ENCODE measurements around the gene SLC5A6.

SLC5A6 gene

DNA sequence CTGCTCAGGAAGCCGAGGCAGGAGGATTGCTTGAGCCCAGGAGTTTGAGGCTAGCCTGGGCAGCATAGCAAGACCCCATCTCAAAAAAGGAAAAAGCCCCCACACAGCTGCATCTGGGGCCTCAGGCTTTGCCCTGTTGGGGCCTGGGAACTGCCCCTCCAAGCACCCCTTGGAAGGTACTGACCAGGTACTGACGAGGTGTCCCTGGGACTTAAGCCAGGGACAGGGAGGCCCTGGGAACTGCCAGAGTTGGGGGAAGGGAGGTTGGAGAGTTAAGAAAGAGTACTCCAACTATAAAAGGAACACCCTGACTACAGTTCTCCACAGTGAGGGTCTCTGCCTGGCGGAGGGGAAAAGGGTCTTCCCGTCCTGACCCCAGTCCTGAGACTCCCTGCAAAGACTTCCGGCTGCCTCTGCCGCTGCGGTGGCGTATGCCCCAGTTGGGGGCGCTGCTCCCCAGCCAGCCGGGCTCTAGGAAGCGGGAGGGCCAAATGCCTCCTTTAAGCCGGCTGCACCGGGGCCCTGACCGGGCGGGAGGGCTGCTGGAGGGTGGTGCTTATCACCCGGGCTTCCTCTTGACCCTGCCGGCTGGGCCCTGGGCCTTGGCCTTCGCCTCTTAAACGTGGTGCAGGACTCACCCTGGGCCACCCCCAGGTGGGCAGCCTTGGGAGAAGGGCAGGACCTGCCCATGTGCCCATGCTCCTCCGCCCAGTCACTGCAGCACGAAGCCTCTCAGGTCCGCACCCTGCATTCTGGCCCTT lies 38.0 kb upstream of the SLC5A6 start:
- CTCF ChIA-PET = interaction anchor here (0.8 to 6.3 kb wide), 17 partner anchors 9 to 434 kb away, joined by 3 to 87 read pairs (median 5); partner anchors contain the start of gene TRIM54
- no peak overlapping the region for H3K27ac ChIP-seq (ENCODE audit: extremely low read depth, low read depth, low read length)
- TF ChIP-seq ZNF514 (tag by site-specific recombination; IDR thresholded peaks at IDR 0.05) = no peak
- TF ChIP-seq ZNF600 (tag by site-specific recombination; IDR thresholded peaks at IDR 0.05) = peak; percentile 87
- TF ChIP-seq, protein P1, sequence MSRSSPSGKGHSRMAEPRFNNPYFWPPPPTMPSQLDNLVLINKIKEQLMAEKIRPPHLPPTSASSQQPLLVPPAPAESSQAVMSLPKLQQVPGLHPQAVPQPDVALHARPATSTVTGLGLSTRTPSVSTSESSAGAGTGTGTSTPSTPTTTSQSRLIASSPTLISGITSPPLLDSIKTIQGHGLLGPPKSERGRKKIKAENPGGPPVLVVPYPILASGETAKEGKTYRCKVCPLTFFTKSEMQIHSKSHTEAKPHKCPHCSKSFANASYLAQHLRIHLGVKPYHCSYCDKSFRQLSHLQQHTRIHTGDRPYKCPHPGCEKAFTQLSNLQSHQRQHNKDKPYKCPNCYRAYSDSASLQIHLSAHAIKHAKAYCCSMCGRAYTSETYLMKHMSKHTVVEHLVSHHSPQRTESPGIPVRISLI (tag by site-specific recombination; IDR thresholded peaks at IDR 0.05) = no peak
- TF ChIP-seq FEZF1 (tag by site-specific recombination; IDR thresholded peaks at IDR 0.05) = no peak
- TF ChIP-seq, protein P2, sequence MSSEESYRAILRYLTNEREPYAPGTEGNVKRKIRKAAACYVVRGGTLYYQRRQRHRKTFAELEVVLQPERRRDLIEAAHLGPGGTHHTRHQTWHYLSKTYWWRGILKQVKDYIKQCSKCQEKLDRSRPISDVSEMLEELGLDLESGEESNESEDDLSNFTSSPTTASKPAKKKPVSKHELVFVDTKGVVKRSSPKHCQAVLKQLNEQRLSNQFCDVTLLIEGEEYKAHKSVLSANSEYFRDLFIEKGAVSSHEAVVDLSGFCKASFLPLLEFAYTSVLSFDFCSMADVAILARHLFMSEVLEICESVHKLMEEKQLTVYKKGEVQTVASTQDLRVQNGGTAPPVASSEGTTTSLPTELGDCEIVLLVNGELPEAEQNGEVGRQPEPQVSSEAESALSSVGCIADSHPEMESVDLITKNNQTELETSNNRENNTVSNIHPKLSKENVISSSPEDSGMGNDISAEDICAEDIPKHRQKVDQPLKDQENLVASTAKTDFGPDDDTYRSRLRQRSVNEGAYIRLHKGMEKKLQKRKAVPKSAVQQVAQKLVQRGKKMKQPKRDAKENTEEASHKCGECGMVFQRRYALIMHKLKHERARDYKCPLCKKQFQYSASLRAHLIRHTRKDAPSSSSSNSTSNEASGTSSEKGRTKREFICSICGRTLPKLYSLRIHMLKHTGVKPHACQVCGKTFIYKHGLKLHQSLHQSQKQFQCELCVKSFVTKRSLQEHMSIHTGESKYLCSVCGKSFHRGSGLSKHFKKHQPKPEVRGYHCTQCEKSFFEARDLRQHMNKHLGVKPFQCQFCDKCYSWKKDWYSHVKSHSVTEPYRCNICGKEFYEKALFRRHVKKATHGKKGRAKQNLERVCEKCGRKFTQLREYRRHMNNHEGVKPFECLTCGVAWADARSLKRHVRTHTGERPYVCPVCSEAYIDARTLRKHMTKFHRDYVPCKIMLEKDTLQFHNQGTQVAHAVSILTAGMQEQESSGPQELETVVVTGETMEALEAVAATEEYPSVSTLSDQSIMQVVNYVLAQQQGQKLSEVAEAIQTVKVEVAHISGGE (tag by site-specific recombination; conservative IDR thresholded peaks at IDR 0.05; ENCODE audit: low read depth) = 0 out of 2 replicates have a peak, but pooled peaks have one; percentile 15
- TF ChIP-seq, protein P3, sequence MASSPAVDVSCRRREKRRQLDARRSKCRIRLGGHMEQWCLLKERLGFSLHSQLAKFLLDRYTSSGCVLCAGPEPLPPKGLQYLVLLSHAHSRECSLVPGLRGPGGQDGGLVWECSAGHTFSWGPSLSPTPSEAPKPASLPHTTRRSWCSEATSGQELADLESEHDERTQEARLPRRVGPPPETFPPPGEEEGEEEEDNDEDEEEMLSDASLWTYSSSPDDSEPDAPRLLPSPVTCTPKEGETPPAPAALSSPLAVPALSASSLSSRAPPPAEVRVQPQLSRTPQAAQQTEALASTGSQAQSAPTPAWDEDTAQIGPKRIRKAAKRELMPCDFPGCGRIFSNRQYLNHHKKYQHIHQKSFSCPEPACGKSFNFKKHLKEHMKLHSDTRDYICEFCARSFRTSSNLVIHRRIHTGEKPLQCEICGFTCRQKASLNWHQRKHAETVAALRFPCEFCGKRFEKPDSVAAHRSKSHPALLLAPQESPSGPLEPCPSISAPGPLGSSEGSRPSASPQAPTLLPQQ (tag by site-specific recombination; IDR thresholded peaks at IDR 0.05) = peak; percentile 39; the same call in 1 of the 2 replicates
- TF ChIP-seq, protein P4, sequence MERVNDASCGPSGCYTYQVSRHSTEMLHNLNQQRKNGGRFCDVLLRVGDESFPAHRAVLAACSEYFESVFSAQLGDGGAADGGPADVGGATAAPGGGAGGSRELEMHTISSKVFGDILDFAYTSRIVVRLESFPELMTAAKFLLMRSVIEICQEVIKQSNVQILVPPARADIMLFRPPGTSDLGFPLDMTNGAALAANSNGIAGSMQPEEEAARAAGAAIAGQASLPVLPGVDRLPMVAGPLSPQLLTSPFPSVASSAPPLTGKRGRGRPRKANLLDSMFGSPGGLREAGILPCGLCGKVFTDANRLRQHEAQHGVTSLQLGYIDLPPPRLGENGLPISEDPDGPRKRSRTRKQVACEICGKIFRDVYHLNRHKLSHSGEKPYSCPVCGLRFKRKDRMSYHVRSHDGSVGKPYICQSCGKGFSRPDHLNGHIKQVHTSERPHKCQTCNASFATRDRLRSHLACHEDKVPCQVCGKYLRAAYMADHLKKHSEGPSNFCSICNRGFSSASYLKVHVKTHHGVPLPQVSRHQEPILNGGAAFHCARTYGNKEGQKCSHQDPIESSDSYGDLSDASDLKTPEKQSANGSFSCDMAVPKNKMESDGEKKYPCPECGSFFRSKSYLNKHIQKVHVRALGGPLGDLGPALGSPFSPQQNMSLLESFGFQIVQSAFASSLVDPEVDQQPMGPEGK (tag by site-specific recombination; IDR thresholded peaks at IDR 0.05) = peak; percentile 34; the same call in 1 of the 2 replicates
- 0 out of 2 replicates have a peak, but pooled peaks have one; percentile 24 for TF ChIP-seq ZBTB48 (tag by site-specific recombination; IDR thresholded peaks at IDR 0.05)
- TF ChIP-seq ZNF2 (tag by site-specific recombination; IDR thresholded peaks at IDR 0.05) = peak; percentile 64; the same call in 1 of the 2 replicates
- TF ChIP-seq, protein P5, sequence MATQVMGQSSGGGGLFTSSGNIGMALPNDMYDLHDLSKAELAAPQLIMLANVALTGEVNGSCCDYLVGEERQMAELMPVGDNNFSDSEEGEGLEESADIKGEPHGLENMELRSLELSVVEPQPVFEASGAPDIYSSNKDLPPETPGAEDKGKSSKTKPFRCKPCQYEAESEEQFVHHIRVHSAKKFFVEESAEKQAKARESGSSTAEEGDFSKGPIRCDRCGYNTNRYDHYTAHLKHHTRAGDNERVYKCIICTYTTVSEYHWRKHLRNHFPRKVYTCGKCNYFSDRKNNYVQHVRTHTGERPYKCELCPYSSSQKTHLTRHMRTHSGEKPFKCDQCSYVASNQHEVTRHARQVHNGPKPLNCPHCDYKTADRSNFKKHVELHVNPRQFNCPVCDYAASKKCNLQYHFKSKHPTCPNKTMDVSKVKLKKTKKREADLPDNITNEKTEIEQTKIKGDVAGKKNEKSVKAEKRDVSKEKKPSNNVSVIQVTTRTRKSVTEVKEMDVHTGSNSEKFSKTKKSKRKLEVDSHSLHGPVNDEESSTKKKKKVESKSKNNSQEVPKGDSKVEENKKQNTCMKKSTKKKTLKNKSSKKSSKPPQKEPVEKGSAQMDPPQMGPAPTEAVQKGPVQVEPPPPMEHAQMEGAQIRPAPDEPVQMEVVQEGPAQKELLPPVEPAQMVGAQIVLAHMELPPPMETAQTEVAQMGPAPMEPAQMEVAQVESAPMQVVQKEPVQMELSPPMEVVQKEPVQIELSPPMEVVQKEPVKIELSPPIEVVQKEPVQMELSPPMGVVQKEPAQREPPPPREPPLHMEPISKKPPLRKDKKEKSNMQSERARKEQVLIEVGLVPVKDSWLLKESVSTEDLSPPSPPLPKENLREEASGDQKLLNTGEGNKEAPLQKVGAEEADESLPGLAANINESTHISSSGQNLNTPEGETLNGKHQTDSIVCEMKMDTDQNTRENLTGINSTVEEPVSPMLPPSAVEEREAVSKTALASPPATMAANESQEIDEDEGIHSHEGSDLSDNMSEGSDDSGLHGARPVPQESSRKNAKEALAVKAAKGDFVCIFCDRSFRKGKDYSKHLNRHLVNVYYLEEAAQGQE (tag by site-specific recombination; IDR thresholded peaks at IDR 0.05) = no peak
- peak; percentile 39; the same call in 1 of the 2 replicates for TF ChIP-seq GLIS1 (tag by site-specific recombination; IDR thresholded peaks at IDR 0.05)
- 0 out of 2 replicates have a peak, but pooled peaks have one; percentile 19 for TF ChIP-seq SP3 (tag by site-specific recombination; IDR thresholded peaks at IDR 0.05)
- peak; percentile 5; the same call in 1 of the 2 replicates for TF ChIP-seq SP2 (tag by site-specific recombination; IDR thresholded peaks at IDR 0.05)
- TF ChIP-seq ZNF19 (tag by site-specific recombination; IDR thresholded peaks at IDR 0.05; ENCODE audit: low read depth) = no peak
- no peak for TF ChIP-seq SCRT1 (tag by site-specific recombination; IDR thresholded peaks at IDR 0.05; ENCODE audit: borderline replicate concordance)
- TF ChIP-seq ZBTB8A (tag by site-specific recombination; IDR thresholded peaks at IDR 0.05) = peak; percentile 68
- TF ChIP-seq ZNF335 (tag by site-specific recombination; conservative IDR thresholded peaks at IDR 0.05) = 0 out of 2 replicates have a peak, but pooled peaks have one; percentile 27
- peak; percentile 32; the same call in 1 of the 2 replicates for TF ChIP-seq ZFP69B (tag by site-specific recombination; IDR thresholded peaks at IDR 0.05)
- TF ChIP-seq, protein P6, sequence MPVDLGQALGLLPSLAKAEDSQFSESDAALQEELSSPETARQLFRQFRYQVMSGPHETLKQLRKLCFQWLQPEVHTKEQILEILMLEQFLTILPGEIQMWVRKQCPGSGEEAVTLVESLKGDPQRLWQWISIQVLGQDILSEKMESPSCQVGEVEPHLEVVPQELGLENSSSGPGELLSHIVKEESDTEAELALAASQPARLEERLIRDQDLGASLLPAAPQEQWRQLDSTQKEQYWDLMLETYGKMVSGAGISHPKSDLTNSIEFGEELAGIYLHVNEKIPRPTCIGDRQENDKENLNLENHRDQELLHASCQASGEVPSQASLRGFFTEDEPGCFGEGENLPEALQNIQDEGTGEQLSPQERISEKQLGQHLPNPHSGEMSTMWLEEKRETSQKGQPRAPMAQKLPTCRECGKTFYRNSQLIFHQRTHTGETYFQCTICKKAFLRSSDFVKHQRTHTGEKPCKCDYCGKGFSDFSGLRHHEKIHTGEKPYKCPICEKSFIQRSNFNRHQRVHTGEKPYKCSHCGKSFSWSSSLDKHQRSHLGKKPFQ (tag by site-specific recombination; IDR thresholded peaks at IDR 0.05) = no peak
- peak; percentile 70 for TF ChIP-seq GLIS2 (tag by site-specific recombination; IDR thresholded peaks at IDR 0.05)
- no peak for TF ChIP-seq RBAK (tag by site-specific recombination; IDR thresholded peaks at IDR 0.05)
- TF ChIP-seq ZNF121 (tag by site-specific recombination; IDR thresholded peaks at IDR 0.05) = peak; percentile 97

More for the DNA sequence above, 38.0 kb upstream of the SLC5A6 start:
- 0 out of 2 replicates have a peak, but pooled peaks cover 4% of the 10 kb centered on the region for H3K4me1 ChIP-seq (ENCODE audit: control insufficient read depth, insufficient read depth, low read length)
- H3K9me3 ChIP-seq (ENCODE audit: control insufficient read depth, insufficient read depth, low read depth, low read length) = no peaks in the 10 kb centered on the region
- no peak overlapping the region for H3K4me3 ChIP-seq (ENCODE audit: low read depth, low read length)
- peaks cover 0 to 4% of the 10 kb centered on the region in 2 experiments; a peak in 1 of 3 replicates for H3K36me3 ChIP-seq (ENCODE audit: control insufficient read depth in 2 of 2, insufficient read depth in 1 of 2, low read length in 2 of 2)
- POLR2A ChIA-PET = interaction anchor here (1.4 kb wide), 1 partner anchor 116 kb away, joined by 3 read pairs; the partner anchor contains the start of gene PREB
